Activated CD8-positive, alpha-beta memory T cell treated with anti-CD3 and anti-CD28 coated beads for 24 hours (primary cell): ENCODE measurements around the gene ESYT1.

Experiments used
- DNase-seq: peaks from one replicate; pipeline ENCODE4 v3.0.0-alpha.2; 2020

ESYT1 gene

GRCh38 chr12:56158029-56158925, 30.2 kb downstream of the ESYT1 start, which contains the start of gene MYL6:
MYL6 (plus strand) TSS chr12:56158359; CDS start chr12:56158402, 43 bp downstream.
- peak; percentile 91 for DNase-seq

GRCh38 chr12:56158926-56159461, 30.9 kb downstream of the ESYT1 start:
- DNase-seq: peak; percentile 75

- DNase-seq: no peak
Measured at GRCh38 chr12:56159482-56160192, 31.6 kb downstream of the ESYT1 start.

- peak; percentile 76 for DNase-seq
Measured at GRCh38 chr12:56160193-56160763, 32.2 kb downstream of the ESYT1 start.

GRCh38 chr12:56160894-56161689, 33.0 kb downstream of the ESYT1 start:
- no peak for DNase-seq

- DNase-seq: no peak
Measured at GRCh38 chr12:56161690-56162351, 33.8 kb downstream of the ESYT1 start.

GRCh38 chr12:56162468-56163290, 34.6 kb downstream of the ESYT1 start:
- no peak for DNase-seq

- no peak for DNase-seq
Measured at GRCh38 chr12:56163533-56164344, 35.7 kb downstream of the ESYT1 start.

- DNase-seq: no peak
Measured at GRCh38 chr12:56164345-56164729, 36.3 kb downstream of the ESYT1 start.

GRCh38 chr12:56165369-56165768, 37.3 kb downstream of the ESYT1 start:
- no peak for DNase-seq

GRCh38 chr12:56169229-56169759, 41.2 kb downstream of the ESYT1 start:
- no peak for DNase-seq

- no peak for DNase-seq
Measured at GRCh38 chr12:56172839-56173238, 44.8 kb downstream of the ESYT1 start.

- DNase-seq: no peak
Measured at GRCh38 chr12:56178347-56178746, 50.3 kb downstream of the ESYT1 start.

- DNase-seq: no peak
Measured at GRCh38 chr12:56186957-56187356, 58.9 kb downstream of the ESYT1 start.

- DNase-seq: no peak
Measured at GRCh38 chr12:56188131-56188777, 60.2 kb downstream of the ESYT1 start.

- DNase-seq: no peak
Measured at GRCh38 chr12:56188778-56189098, 60.7 kb downstream of the ESYT1 start.

- peak; percentile 91 for DNase-seq
Measured at GRCh38 chr12:56189099-56189917, 61.2 kb downstream of the ESYT1 start, which contains the start of gene SMARCC2. SMARCC2 (minus strand) TSS chr12:56189483; CDS start chr12:56189461, 22 bp downstream.
